ENCODE measurements around the gene FANCL. TPM values are rescaled to one million over a fixed set of nuclear protein-coding genes. Genes with fewer than 3 reads are reported as not detected.

FANCL gene
- total RNA-seq, 1 experiment from 2014 or later = 46.8 TPM

DNA sequence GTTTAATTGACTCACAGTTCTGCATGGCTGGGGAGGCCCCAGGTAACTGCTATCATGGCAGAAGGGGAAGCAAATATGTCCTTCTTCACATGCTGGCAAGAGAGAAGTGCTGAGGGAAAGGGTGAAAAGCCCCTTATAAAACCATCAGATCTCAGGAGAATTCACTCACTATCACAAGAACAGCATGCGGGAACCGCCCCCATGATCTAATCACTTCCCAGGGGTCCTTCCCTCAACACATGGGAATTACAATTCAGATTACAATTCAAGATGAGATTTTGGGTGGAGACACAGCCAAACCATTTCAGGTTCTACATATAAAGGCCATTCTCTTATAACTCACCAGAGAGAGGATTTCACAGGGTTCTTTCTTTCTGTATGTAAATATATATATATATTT is 131.6 kb downstream of the FANCL start:
- H3K27me3 ChIP-seq (ENCODE audit: control insufficient read depth, insufficient read depth, low read length) = no peaks in the 10 kb centered on the region
- DNase-seq = no peak

More for the DNA sequence above, 131.6 kb downstream of the FANCL start:
- no peak overlapping the region for H3K4me3 ChIP-seq (ENCODE audit: insufficient read depth, low read depth, low read length)
- H3K36me3 ChIP-seq (replicated peaks; ENCODE audit: control insufficient read depth, insufficient read depth, low read length) = no peaks in the 10 kb centered on the region

Other genes with a start within 250 kb of the FANCL start
- 19.4 and 27.0 TPM in 2 replicates for gene VRK2, start 194.5 kb downstream of the FANCL start, total RNA-seq (2014; rRNA removed; shearing (Covaris generic))

Data from H7 (cell line).